HepG2 (cell line): Measurements from ENCODE around the gene CLCA4. TPM values are rescaled to one million over a fixed set of nuclear protein-coding genes. Genes with fewer than 3 reads are reported as not detected.

ENCODE experiments used
- ATAC-seq: fragments of 200-7000 bp; cut with Tn5 transposase; 3 replicates; pipeline ENCODE4 v1.9.1; 2020; ENCODE audit warnings: mild to moderate bottlenecking, moderate library complexity
- BruUV-seq: library from RNA; stranded (reverse); fragments of 400-500 nt; replicated peaks from 2 replicates; lab custom pipeline; 2021; lab: Mats Ljungman, UMichigan
- CTCF ChIA-PET: fragments of 300-600 bp; formaldehyde crosslinking; extraction: SDS; loops from one replicate; lab custom pipeline; 2021; ENCODE audit warnings: low total read pairs, inconsistent platforms, low intra/inter-chr PET ratio; lab: Yijun Ruan, JAX
- POLR2A ChIA-PET: fragments of 350-600 bp; sonication (Branson Sonifier 250); formaldehyde crosslinking; loops from one replicate; lab custom pipeline; 2020; ENCODE audit warnings: antibody characterized with exemption, inconsistent platforms; lab: Yijun Ruan, JAX
- DNase-seq: peaks from one replicate; pipeline ENCODE4 v3.0.0-alpha.2; 2015; ENCODE audit warnings: low spot score
- FAIRE-seq: peaks from 3 replicates; lab custom pipeline; 2011; peaks lifted over from hg19 to GRCh38; lab: Jason Lieb, UNC
- H2AFZ ChIP-seq: one replicate; pipeline ENCODE4 v1.6.1; 2011; ENCODE audit warnings: low read length, inconsistent platforms
- H3K27ac ChIP-seq: fragments of 300-600 bp; 3 replicates; pipeline ENCODE4 v1.8.0; 2011; ENCODE audit warnings: mixed run types, mild to moderate bottlenecking, mixed read lengths, low read length, inconsistent platforms; ENCODE audit not compliant: insufficient read depth; ENCODE audit errors: extremely low read length
- H3K27me3 ChIP-seq, 2 experiments: fragments of 200-600 bp in 1 of 2; 2 replicates in 1 of 2; 3 replicates in 1 of 2; pipeline versions ENCODE4 v1.6.0 to v1.8.0; 2011; ENCODE audit warnings: low read length in 2 of 2, mild to moderate bottlenecking in 2 of 2, moderate library complexity in 2 of 2, inconsistent platforms in 1 of 2; ENCODE audit not compliant: insufficient read depth in 2 of 2, control insufficient read depth in 1 of 2
- H3K36me3 ChIP-seq, 2 experiments: fragments of 200-600 bp in 1 of 2; replicated peaks in 1 of 2; 2 replicates in 1 of 2; 3 replicates in 1 of 2; pipeline versions ENCODE4 v1.5.1 to v1.8.0; 2011; ENCODE audit warnings: low read length in 2 of 2, inconsistent platforms in 1 of 2; ENCODE audit not compliant: insufficient read depth in 2 of 2, control insufficient read depth in 1 of 2
- H3K4me1 ChIP-seq: 2 replicates; pipeline ENCODE4 v1.5.1; 2012; ENCODE audit warnings: low read length, inconsistent platforms; ENCODE audit not compliant: insufficient read depth
- H3K4me2 ChIP-seq: 2 replicates; pipeline ENCODE4 v1.6.0; 2011; ENCODE audit warnings: low read depth, low read length, inconsistent platforms
- H3K4me3 ChIP-seq, 3 experiments: fragments of 200-600 bp in 1 of 3; sonication (generic), shearing (Covaris generic) in 1 of 3; replicated peaks in 1 of 3; 2 replicates each; pipeline ENCODE4 v1.5.1; 2011 to 2016; ENCODE audit warnings: low read length in 3 of 3, inconsistent platforms in 2 of 3, low read depth in 2 of 3, mild to moderate bottlenecking in 2 of 3, control low read depth in 1 of 3, mixed read lengths in 1 of 3; ENCODE audit not compliant: insufficient read depth in 1 of 3
- H3K79me2 ChIP-seq: one replicate; pipeline ENCODE4 v1.6.1; 2011; ENCODE audit warnings: low read length, inconsistent platforms; ENCODE audit not compliant: insufficient read depth
- H3K9ac ChIP-seq: 2 replicates; pipeline ENCODE4 v1.6.0; 2011; ENCODE audit warnings: mild to moderate bottlenecking, low read depth, low read length, inconsistent platforms; ENCODE audit not compliant: insufficient read depth
- H3K9me3 ChIP-seq: 2 replicates; pipeline ENCODE4 v1.5.1; 2012; ENCODE audit warnings: mild to moderate bottlenecking, low read length
- H4K20me1 ChIP-seq: 2 replicates; pipeline ENCODE4 v1.6.0; 2011; ENCODE audit warnings: inconsistent platforms, mild to moderate bottlenecking, low read length, moderate library complexity; ENCODE audit not compliant: insufficient read depth
- ATF4 ChIP-seq, 2 experiments: fragments of 450-650 bp in 1 of 2; sonication (generic) in 1 of 2; formaldehyde crosslinking; IDR thresholded peaks; 2 replicates each; pipeline versions ENCODE4 v1.5.0 to v1.8.0; 2020 to 2022; ENCODE audit warnings: mild to moderate bottlenecking in 1 of 2, missing genetic modification reagents in 1 of 2
- JUND ChIP-seq: sonication (generic); formaldehyde crosslinking; IDR thresholded peaks from 2 replicates; pipeline ENCODE4 v1.8.0; 2022; ENCODE audit warnings: mild to moderate bottlenecking, missing genetic modification reagents
- MED13 ChIP-seq: sonication (generic); formaldehyde crosslinking; IDR thresholded peaks from 2 replicates; pipeline ENCODE4 v1.5.0; 2020; ENCODE audit warnings: missing genetic modification reagents
- PAF1 ChIP-seq: IDR thresholded peaks from 2 replicates; pipeline ENCODE4 v1.6.1; 2016; ENCODE audit warnings: missing genetic modification reagents, missing compliant biosample characterization
- THAP8 ChIP-seq: sonication (generic); formaldehyde crosslinking; IDR thresholded peaks from 2 replicates; pipeline ENCODE4 v1.5.1; 2020; ENCODE audit warnings: missing genetic modification reagents, mild to moderate bottlenecking, borderline replicate concordance
- USF2 ChIP-seq, 2 experiments: sonication (generic) in 1 of 2; formaldehyde crosslinking in 1 of 2; IDR thresholded peaks; 2 replicates each; pipeline versions ENCODE4 v1.5.1 to v1.6.1; 2011 to 2020; ENCODE audit warnings: borderline replicate concordance in 1 of 2, low read depth in 1 of 2, low read length in 1 of 2, mild to moderate bottlenecking in 1 of 2, missing genetic modification reagents in 1 of 2, moderate library complexity in 1 of 2
- ZC3H13 ChIP-seq: sonication (generic); formaldehyde crosslinking; IDR thresholded peaks from 2 replicates; pipeline ENCODE4 v1.8.1; 2023; ENCODE audit warnings: mild to moderate bottlenecking, missing genetic modification reagents, moderate library complexity
- ZNF33B ChIP-seq: sonication (generic); formaldehyde crosslinking; IDR thresholded peaks from 2 replicates; pipeline ENCODE4 v1.5.1; 2020; ENCODE audit warnings: mild to moderate bottlenecking, missing genetic modification reagents
- ZNF407 ChIP-seq: sonication (generic); formaldehyde crosslinking; IDR thresholded peaks from one replicate; pipeline ENCODE4 v1.5.1; 2020; ENCODE audit warnings: mild to moderate bottlenecking, missing genetic modification reagents; ENCODE audit errors: not compliant biosample characterization
- ZNF549 ChIP-seq: sonication (generic); formaldehyde crosslinking; IDR thresholded peaks from 2 replicates; pipeline ENCODE4 v1.5.0; 2020; ENCODE audit warnings: missing genetic modification reagents
- ZNF572 ChIP-seq: sonication (generic); formaldehyde crosslinking; IDR thresholded peaks from 2 replicates; pipeline ENCODE4 v1.5.1; 2020; ENCODE audit warnings: mild to moderate bottlenecking, missing genetic modification reagents
- ZNF782 ChIP-seq: sonication (generic); formaldehyde crosslinking; IDR thresholded peaks from 2 replicates; pipeline ENCODE4 v1.4.0; 2020; ENCODE audit warnings: missing genetic modification reagents, mild to moderate bottlenecking, borderline replicate concordance
- WGBS: methylation state at CpG from one replicate; pipeline ENCODE4 v1.1.6; 2017; ENCODE audit warnings: low lambda C conversion rate; 5-methylcytosine and 5-hydroxymethylcytosine counted together
- in situ Hi-C: cut with HindIII; loops from 2 replicates; pipeline ENCODE4 v1.10.0; 2017; ENCODE audit warnings: low pct_unique_long_range_greater_than_20kb; ENCODE audit not compliant: extremely low pct_ligation_motif_present
- intact Hi-C: fragments of 100-400 bp; cut with micrococcal nuclease; formaldehyde crosslinking; loops from one replicate; pipeline ENCODE4 v1.10.0; 2022; ENCODE audit not compliant: unreplicated experiment
- polyA plus RNA-seq, 8 experiments: library from polyadenylated mRNA; depleted of rRNA in 3 of 8; stranded (reverse) in 7 of 8; unstranded in 1 of 8; fragments of >200 nt; fragmentation: Illumina TruSeq in 4 of 8; extraction: Trizol in 4 of 8; gene quantifications; 2 replicates each; pipeline versions ENCODE4 v1.2.1 to v1.2.3, GENCODE V29; 2011 to 2016; ENCODE audit warnings: low read depth in 4 of 8, missing spikeins in 1 of 8, mixed read lengths in 1 of 8; ENCODE audit not compliant: insufficient read depth in 1 of 8
- total RNA-seq, 5 experiments: library from RNA; depleted of rRNA; stranded (reverse); fragments of >200 nt; fragmentation: Illumina TruSeq; extraction: Trizol; gene quantifications; 2 replicates each; pipeline ENCODE4 v1.2.3, GENCODE V29; 2016; ENCODE audit warnings: low read depth in 1 of 5

Gene CLCA4
- total and polyA plus RNA-seq, 2 of the 13 experiments (the other 11 are each of a cell fraction or from before 2014, with no cell fraction given), result not detected

- no TSS peak for BruUV-seq
- Histone ChIP-seq H3K79me2 (no peaks in the 10 kb centered on the region), H3K4me3 (no peak overlapping the region), H2AFZ (no peak overlapping the region), H3K9ac (no peak overlapping the region), H3K4me1 (no peaks in the 10 kb centered on the region), H3K27me3 (peaks cover 0 to 4% of the 10 kb centered on the region in 2 experiments; a peak in 2 of 5 replicates), H3K9me3 (no peaks in the 10 kb centered on the region), H3K4me2 (no peak overlapping the region), H4K20me1 (no peaks in the 10 kb centered on the region), H3K27ac (no peak overlapping the region), H3K36me3 (no peaks in the 10 kb centered on the region)
- intact Hi-C loops, result no loop called here
- FAIRE-seq, result no peak
- no peak for DNase-seq
- ChIA-PET CTCF (no interaction called here), POLR2A (no interaction called here)
- no peak for ATAC-seq
- in situ Hi-C loops, result no loop called here
- 41% methylated on average over 3 of the region's 3 CpGs for WGBS
- no peak for TF ChIP-seq USF2 (IDR thresholded peaks at IDR 0.05; ENCODE audit: low read depth, low read length)
- TF ChIP-seq USF2 (CRISPR knock-in tag; IDR thresholded peaks at IDR 0.05; ENCODE audit: borderline replicate concordance), result no peak
- TF ChIP-seq MED13 (CRISPR knock-in tag), result no peak
- TF ChIP-seq JUND, result no peak
- TF ChIP-seq ATF4 (CRISPR knock-in tag; IDR thresholded peaks at IDR 0.05), result no peak
- no peak for TF ChIP-seq ZC3H13 (CRISPR knock-in tag)
- no peak for TF ChIP-seq ZNF33B (CRISPR knock-in tag)
- TF ChIP-seq THAP8 (CRISPR knock-in tag), result no peak
- no peak for TF ChIP-seq ZNF782
- no peak for TF ChIP-seq PAF1 (CRISPR knock-in tag)
- TF ChIP-seq ZNF549 (CRISPR knock-in tag), result no peak
- no peak for TF ChIP-seq ZNF572
- TF ChIP-seq ZNF407, result no peak
These were observed 49.9 kb downstream of the CLCA4 start for GRCh38 chr1:86596741-86597290.
